K562 (cell line): ENCODE results near the gene NACAD. TPM values are rescaled to one million over a fixed set of nuclear protein-coding genes. Genes with fewer than 3 reads are reported as not detected.

Experiments used
- ATAC-seq: fragments of 200-7000 bp; cut with Tn5 transposase; 3 replicates; pipeline ENCODE4 v1.9.1; 2020; ENCODE audit warnings: moderate library complexity
- BruUV-seq: library from RNA; stranded (reverse); fragments of 400-500 nt; replicated peaks from 2 replicates; lab custom pipeline; 2021; lab: Mats Ljungman, UMichigan
- CTCF ChIA-PET: fragments of 300-600 bp; formaldehyde crosslinking; extraction: SDS; loops from one replicate; lab custom pipeline; 2021; ENCODE audit warnings: low intra/inter-chr PET ratio; lab: Yijun Ruan, JAX
- POLR2A ChIA-PET: fragments of 300-600, 350-650 bp; sonication (Branson Sonifier 250); formaldehyde crosslinking; extraction: SDS; loops from one replicate; lab custom pipeline; 2021; ENCODE audit warnings: antibody characterized with exemption, inconsistent platforms; lab: Yijun Ruan, JAX
- DNase-seq, 4 experiments: peaks; one replicate each; pipeline versions ENCODE4 v3.0.0 to v3.0.0-alpha.2; 2011 to 2018; ENCODE audit warnings: low spot score in 3 of 4, mixed read lengths in 3 of 4; ENCODE audit errors: extremely low read depth in 1 of 4
- FAIRE-seq: peaks from 2 replicates; lab custom pipeline; 2011; peaks lifted over from hg19 to GRCh38; lab: Jason Lieb, UNC
- H2AFZ ChIP-seq: 2 replicates; pipeline ENCODE4 v1.6.0; 2011; ENCODE audit warnings: low read depth, low read length, control low read depth, inconsistent platforms
- H3K27ac ChIP-seq: fragments of 200-600 bp; 3 replicates; pipeline ENCODE4 v1.8.0; 2011; ENCODE audit warnings: low read depth, mild to moderate bottlenecking, control low read depth, inconsistent platforms, low read length, moderate library complexity, mixed read lengths; ENCODE audit errors: extremely low read depth
- H3K27me3 ChIP-seq, 2 experiments: fragments of 300-600 bp in 1 of 2; 2 replicates in 1 of 2; 3 replicates in 1 of 2; pipeline versions ENCODE4 v1.6.0 to v1.8.0; 2011; ENCODE audit warnings: inconsistent platforms in 2 of 2, low read length in 2 of 2, mild to moderate bottlenecking in 1 of 2, mixed read lengths in 1 of 2, moderate library complexity in 1 of 2; ENCODE audit not compliant: control insufficient read depth in 2 of 2, insufficient read depth in 2 of 2
- H3K36me3 ChIP-seq: fragments of 300-600 bp; 3 replicates; pipeline ENCODE4 v1.8.0; 2011; ENCODE audit warnings: mild to moderate bottlenecking, low read length, inconsistent platforms; ENCODE audit not compliant: control insufficient read depth, insufficient read depth
- H3K4me1 ChIP-seq, 2 experiments: fragments of 200-600 bp in 1 of 2; replicated peaks in 1 of 2; 2 replicates in 1 of 2; 3 replicates in 1 of 2; pipeline versions ENCODE4 v1.5.1 to v1.8.0; 2011; ENCODE audit warnings: inconsistent platforms in 2 of 2, low read length in 2 of 2, mild to moderate bottlenecking in 1 of 2, mixed read lengths in 1 of 2, moderate library complexity in 1 of 2; ENCODE audit not compliant: control insufficient read depth in 2 of 2, insufficient read depth in 2 of 2
- H3K4me2 ChIP-seq: 2 replicates; pipeline ENCODE4 v1.6.1; 2011; ENCODE audit warnings: low read length, control low read depth, inconsistent platforms, mixed read lengths; ENCODE audit not compliant: insufficient read depth
- H3K4me3 ChIP-seq: fragments of 200-600 bp; sonication (generic), shearing (Covaris generic); 2 replicates; pipeline ENCODE4 v1.5.1; 2016; ENCODE audit warnings: control low read depth, inconsistent platforms
- H3K79me2 ChIP-seq: fragments of 200-600 bp; 3 replicates; pipeline ENCODE4 v1.8.0; 2011; ENCODE audit warnings: low read length, inconsistent platforms; ENCODE audit not compliant: control insufficient read depth, insufficient read depth
- H3K9ac ChIP-seq, 2 experiments: 2 replicates each; pipeline versions ENCODE4 v1.6.0 to v1.6.1; 2011; ENCODE audit warnings: low read depth in 2 of 2, low read length in 2 of 2, control low read depth in 1 of 2, inconsistent platforms in 1 of 2, mild to moderate bottlenecking in 1 of 2, mixed read lengths in 1 of 2; ENCODE audit not compliant: insufficient read depth in 1 of 2
- H3K9me1 ChIP-seq: one replicate; pipeline ENCODE4 v1.6.0; 2011; ENCODE audit warnings: inconsistent platforms, mild to moderate bottlenecking, low read length, moderate library complexity; ENCODE audit not compliant: control insufficient read depth, insufficient read depth
- H3K9me3 ChIP-seq: replicated peaks from 2 replicates; pipeline ENCODE4 v1.5.1; 2011; ENCODE audit warnings: low read depth, low read length, inconsistent platforms; ENCODE audit not compliant: control insufficient read depth, insufficient read depth
- H4K20me1 ChIP-seq: replicated peaks from 2 replicates; pipeline ENCODE4 v1.6.1; 2011; ENCODE audit warnings: low read length, inconsistent platforms, mixed read lengths; ENCODE audit not compliant: control insufficient read depth, insufficient read depth
- CBX3 ChIP-seq, 2 experiments: IDR thresholded peaks; 1 replicate in 1 of 2; 2 replicates in 1 of 2; pipeline ENCODE4 v1.6.1; 2012; ENCODE audit warnings: inconsistent platforms in 2 of 2, low read length in 2 of 2, borderline replicate concordance in 1 of 2, control low read depth in 1 of 2
- CXXC5 ChIP-seq: fragments of 250-450 bp; sonication (Bioruptor Pico); IDR thresholded peaks from 2 replicates; pipeline ENCODE4 v1.8.0; 2022; ENCODE audit warnings: inconsistent platforms, mild to moderate bottlenecking, moderate library complexity
- ETV1 ChIP-seq: fragments of 450-650 bp; conservative IDR thresholded peaks from 2 replicates; pipeline ENCODE4 v1.6.1; 2016; ENCODE audit warnings: missing genetic modification characterization, control low read depth, low read depth, missing compliant biosample characterization
- GATAD2A ChIP-seq: fragments of 450-650 bp; IDR thresholded peaks from 2 replicates; pipeline ENCODE4 v1.6.1; 2017
- HEY1 ChIP-seq: fragments of 250-450 bp; sonication (Bioruptor Pico); IDR thresholded peaks from 2 replicates; pipeline ENCODE4 v1.5.0; 2020; ENCODE audit warnings: mild to moderate bottlenecking, moderate library complexity, borderline replicate concordance
- MEF2A ChIP-seq: IDR thresholded peaks from 2 replicates; pipeline ENCODE4 v1.6.1; 2011; ENCODE audit warnings: low read depth, mild to moderate bottlenecking, low read length, moderate library complexity; ENCODE audit not compliant: control insufficient read depth
- PCBP2 ChIP-seq: fragments of 200-400 bp; formaldehyde crosslinking; IDR thresholded peaks from 2 replicates; pipeline ENCODE4 v1.6.1; 2018; ENCODE audit warnings: low read length, low read depth, mild to moderate bottlenecking, moderate library complexity; ENCODE audit not compliant: poor library complexity, severe bottlenecking
- PHB ChIP-seq: fragments of 250-450 bp; sonication (Bioruptor Pico); IDR thresholded peaks from 2 replicates; pipeline ENCODE4 v1.5.0; 2021
- RBBP5 ChIP-seq: fragments of 200-600 bp; sonication (generic); IDR thresholded peaks from 2 replicates; pipeline ENCODE4 v1.6.1; 2012; ENCODE audit warnings: borderline replicate concordance, mild to moderate bottlenecking, low read length, control low read depth, inconsistent platforms; ENCODE audit not compliant: insufficient read depth, poor library complexity, severe bottlenecking
- SMARCE1 ChIP-seq: fragments of 450-650 bp; IDR thresholded peaks from 2 replicates; pipeline ENCODE4 v1.7.1; 2016; ENCODE audit warnings: mild to moderate bottlenecking
- ZNF696 ChIP-seq: fragments of 250-450 bp; sonication (Bioruptor Pico); conservative IDR thresholded peaks from 2 replicates; pipeline ENCODE4 v1.4.0; 2020; ENCODE audit warnings: mild to moderate bottlenecking, moderate library complexity
- WGBS: fragments of 100-300 bp; shearing (Covaris generic); methylation state at CpG from one replicate; pipeline ENCODE4 v1.1.6; 2016; ENCODE audit warnings: low coverage, mixed read lengths; ENCODE audit not compliant: insufficient coverage; ENCODE audit errors: missing lambda C conversion rate; 5-methylcytosine and 5-hydroxymethylcytosine counted together
- in situ Hi-C: fragments of 300-500 bp; cut with MboI; formaldehyde crosslinking; loops from 4 replicates; pipeline ENCODE4 v1.15.0; 2018; ENCODE audit warnings: inconsistent platforms, mixed read lengths
- intact Hi-C: fragments of 100-400 bp; cut with micrococcal nuclease; formaldehyde crosslinking; loops from 2 replicates; pipeline ENCODE4 v1.14.2; 2022
- polyA plus RNA-seq, 8 experiments: library from polyadenylated mRNA; depleted of rRNA in 4 of 8; stranded (reverse) in 5 of 8; unstranded in 3 of 8; fragments of >200 nt; fragmentation: Nextera tagmentation in 2 of 8; fragmentation: Illumina TruSeq in 1 of 8; extraction: Ambion mirVana in 2 of 8; extraction: Trizol in 1 of 8; gene quantifications; 2 replicates each; pipeline versions ENCODE4 v1.2.1 to v1.2.3, GENCODE V29; 2011 to 2014; ENCODE audit warnings: inconsistent platforms in 1 of 8, missing spikeins in 1 of 8
- total RNA-seq, 7 experiments: library from RNA; depleted of rRNA in 6 of 7; stranded (reverse); fragments of >200 nt in 6 of 7; fragmentation: Illumina TruSeq in 2 of 7; extraction: Trizol in 2 of 7; gene quantifications; 2 replicates each; pipeline versions ENCODE4 v1.2.1 to v1.2.3, GENCODE V29; 2011 to 2021; ENCODE audit warnings: low replicate concordance in 1 of 7
- TF ChIP-seq, protein P1 (sequence below): fragments of 250-450 bp; sonication (Bioruptor Pico); IDR thresholded peaks from 2 replicates; pipeline ENCODE4 v1.4.0; 2020; ENCODE audit warnings: mild to moderate bottlenecking
- TF ChIP-seq, protein P2 (sequence below): fragments of 250-450 bp; sonication (Bioruptor Pico); IDR thresholded peaks from 2 replicates; pipeline ENCODE4 v1.4.0; 2020
- TF ChIP-seq, protein P3 (sequence below): fragments of 250-450 bp; sonication (Bioruptor Pico); IDR thresholded peaks from 2 replicates; pipeline ENCODE4 v1.9.0; 2021; ENCODE audit warnings: mild to moderate bottlenecking

Gene NACAD
- total and polyA plus RNA-seq, 9 of the 15 experiments (the other 6 are each of a cell fraction or from before 2014, with no cell fraction given) = under 0.01 to 0.03 (median 0.02) TPM; not detected in 5

DNA sequence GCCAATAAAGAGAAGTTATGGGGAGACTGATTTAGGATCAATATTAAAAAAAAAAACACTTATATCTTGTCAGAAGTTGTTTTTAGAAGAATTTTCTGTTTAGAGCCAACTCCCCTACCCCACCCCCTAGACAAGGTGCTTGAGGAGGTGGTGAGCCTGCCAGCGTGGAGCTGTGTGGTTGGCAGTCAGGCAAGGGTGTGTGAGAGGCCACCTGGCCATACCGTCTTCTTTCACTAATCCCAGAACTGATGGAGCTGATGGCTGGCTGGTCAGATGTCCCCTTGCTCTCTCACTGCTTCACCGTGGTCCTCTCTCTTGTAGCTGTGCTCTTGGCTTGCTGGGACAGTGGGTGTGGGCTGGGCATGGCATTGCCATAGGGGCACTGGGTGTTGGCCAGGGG, 34.3 kb downstream of the NACAD start (continued):
- TF ChIP-seq CXXC5 (CRISPR knock-in tag) (no peak), PCBP2 (no peak), SMARCE1 (no peak), CBX3 (IDR thresholded peaks at IDR 0.05; ENCODE audit: borderline replicate concordance in 1 of 2, low read length in 2 of 2) (no peak), HEY1 (CRISPR knock-in tag) (no peak), PHB (CRISPR knock-in tag) (no peak)
- TF ChIP-seq, protein P1, sequence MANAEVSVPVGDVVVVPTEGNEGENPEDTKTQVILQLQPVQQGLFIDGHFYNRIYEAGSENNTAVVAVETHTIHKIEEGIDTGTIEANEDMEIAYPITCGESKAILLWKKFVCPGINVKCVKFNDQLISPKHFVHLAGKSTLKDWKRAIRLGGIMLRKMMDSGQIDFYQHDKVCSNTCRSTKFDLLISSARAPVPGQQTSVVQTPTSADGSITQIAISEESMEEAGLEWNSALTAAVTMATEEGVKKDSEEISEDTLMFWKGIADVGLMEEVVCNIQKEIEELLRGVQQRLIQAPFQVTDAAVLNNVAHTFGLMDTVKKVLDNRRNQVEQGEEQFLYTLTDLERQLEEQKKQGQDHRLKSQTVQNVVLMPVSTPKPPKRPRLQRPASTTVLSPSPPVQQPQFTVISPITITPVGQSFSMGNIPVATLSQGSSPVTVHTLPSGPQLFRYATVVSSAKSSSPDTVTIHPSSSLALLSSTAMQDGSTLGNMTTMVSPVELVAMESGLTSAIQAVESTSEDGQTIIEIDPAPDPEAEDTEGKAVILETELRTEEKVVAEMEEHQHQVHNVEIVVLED = no peak

DNA sequence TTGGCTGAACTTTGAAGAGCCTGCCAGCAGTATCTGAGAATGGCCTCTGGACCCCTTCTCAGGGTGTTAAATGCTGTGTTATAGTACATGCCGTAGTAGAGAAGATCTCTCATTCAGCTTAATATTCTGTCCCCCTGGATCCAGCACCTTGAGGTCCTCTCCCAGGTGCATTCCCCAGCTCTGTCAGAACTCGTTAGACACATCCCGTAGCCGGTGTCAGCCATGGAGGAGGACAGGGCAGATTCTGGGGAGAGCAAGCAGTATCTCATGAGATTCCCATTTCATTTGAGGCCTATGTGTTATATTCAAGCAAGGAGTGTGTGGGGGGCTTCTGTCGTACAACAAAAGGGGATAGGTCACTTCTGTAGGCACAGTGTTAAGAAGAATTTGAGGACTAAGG, 34.8 kb downstream of the NACAD start:
- Histone ChIP-seq H3K9me3 (no peaks in the 10 kb centered on the region), H3K36me3 (peaks cover 29% of the 10 kb centered on the region; the same call in 2 of the 3 replicates), H4K20me1 (no peaks in the 10 kb centered on the region), H3K4me1 (no peaks in the 10 kb centered on the region), H3K27ac (no peak overlapping the region), H3K9ac (no peak overlapping the region), H3K9me1 (no peaks in the 10 kb centered on the region), H3K4me3 (no peak overlapping the region), H2AFZ (no peak overlapping the region), H3K4me2 (no peak overlapping the region), H3K27me3 (no peaks in the 10 kb centered on the region), H3K79me2 (peaks cover 15% of the 10 kb centered on the region)
- FAIRE-seq = no peak
- WGBS = 91% methylated on average over 5 of the region's 5 CpGs
- BruUV-seq = no TSS peak
- in situ Hi-C loops (no loop called here), intact Hi-C loops (no loop called here)
- CTCF ChIA-PET = no interaction called here
- DNase-seq = no peak
- POLR2A ChIA-PET = no interaction called here
- ATAC-seq = no peak
- TF ChIP-seq ZNF696 (CRISPR knock-in tag) (no peak), MEF2A (no peak), RBBP5 (no peak), GATAD2A (no peak), ETV1 (tag) (no peak)
- TF ChIP-seq, protein P2, sequence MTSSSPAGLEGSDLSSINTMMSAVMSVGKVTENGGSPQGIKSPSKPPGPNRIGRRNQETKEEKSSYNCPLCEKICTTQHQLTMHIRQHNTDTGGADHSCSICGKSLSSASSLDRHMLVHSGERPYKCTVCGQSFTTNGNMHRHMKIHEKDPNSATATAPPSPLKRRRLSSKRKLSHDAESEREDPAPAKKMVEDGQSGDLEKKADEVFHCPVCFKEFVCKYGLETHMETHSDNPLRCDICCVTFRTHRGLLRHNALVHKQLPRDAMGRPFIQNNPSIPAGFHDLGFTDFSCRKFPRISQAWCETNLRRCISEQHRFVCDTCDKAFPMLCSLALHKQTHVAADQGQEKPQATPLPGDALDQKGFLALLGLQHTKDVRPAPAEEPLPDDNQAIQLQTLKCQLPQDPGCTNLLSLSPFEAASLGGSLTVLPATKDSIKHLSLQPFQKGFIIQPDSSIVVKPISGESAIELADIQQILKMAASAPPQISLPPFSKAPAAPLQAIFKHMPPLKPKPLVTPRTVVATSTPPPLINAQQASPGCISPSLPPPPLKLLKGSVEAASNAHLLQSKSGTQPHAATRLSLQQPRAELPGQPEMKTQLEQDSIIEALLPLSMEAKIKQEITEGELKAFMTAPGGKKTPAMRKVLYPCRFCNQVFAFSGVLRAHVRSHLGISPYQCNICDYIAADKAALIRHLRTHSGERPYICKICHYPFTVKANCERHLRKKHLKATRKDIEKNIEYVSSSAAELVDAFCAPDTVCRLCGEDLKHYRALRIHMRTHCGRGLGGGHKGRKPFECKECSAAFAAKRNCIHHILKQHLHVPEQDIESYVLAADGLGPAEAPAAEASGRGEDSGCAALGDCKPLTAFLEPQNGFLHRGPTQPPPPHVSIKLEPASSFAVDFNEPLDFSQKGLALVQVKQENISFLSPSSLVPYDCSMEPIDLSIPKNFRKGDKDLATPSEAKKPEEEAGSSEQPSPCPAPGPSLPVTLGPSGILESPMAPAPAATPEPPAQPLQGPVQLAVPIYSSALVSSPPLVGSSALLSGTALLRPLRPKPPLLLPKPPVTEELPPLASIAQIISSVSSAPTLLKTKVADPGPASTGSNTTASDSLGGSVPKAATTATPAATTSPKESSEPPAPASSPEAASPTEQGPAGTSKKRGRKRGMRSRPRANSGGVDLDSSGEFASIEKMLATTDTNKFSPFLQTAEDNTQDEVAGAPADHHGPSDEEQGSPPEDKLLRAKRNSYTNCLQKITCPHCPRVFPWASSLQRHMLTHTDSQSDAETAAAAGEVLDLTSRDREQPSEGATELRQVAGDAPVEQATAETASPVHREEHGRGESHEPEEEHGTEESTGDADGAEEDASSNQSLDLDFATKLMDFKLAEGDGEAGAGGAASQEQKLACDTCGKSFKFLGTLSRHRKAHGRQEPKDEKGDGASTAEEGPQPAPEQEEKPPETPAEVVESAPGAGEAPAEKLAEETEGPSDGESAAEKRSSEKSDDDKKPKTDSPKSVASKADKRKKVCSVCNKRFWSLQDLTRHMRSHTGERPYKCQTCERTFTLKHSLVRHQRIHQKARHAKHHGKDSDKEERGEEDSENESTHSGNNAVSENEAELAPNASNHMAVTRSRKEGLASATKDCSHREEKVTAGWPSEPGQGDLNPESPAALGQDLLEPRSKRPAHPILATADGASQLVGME = no peak
- TF ChIP-seq, protein P3, sequence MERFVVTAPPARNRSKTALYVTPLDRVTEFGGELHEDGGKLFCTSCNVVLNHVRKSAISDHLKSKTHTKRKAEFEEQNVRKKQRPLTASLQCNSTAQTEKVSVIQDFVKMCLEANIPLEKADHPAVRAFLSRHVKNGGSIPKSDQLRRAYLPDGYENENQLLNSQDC (CRISPR knock-in tag) = no peak
